Dedifferentiated amniotic fluid mesenchymal stem cell (primary cell): ENCODE measurements around the gene PTPN21.

Experiments used
- DNase-seq: peaks from one replicate; pipeline ENCODE4 v3.0.0-alpha.2; 2016; ENCODE audit errors: extremely low spot score

The PTPN21 gene

GRCh38 chr14:88470542-88471440 is 84.0 kb downstream of the PTPN21 start:
- no peak for DNase-seq

GRCh38 chr14:88468406-88468805 is 86.4 kb downstream of the PTPN21 start:
- peak; percentile 79 for DNase-seq

DNA sequence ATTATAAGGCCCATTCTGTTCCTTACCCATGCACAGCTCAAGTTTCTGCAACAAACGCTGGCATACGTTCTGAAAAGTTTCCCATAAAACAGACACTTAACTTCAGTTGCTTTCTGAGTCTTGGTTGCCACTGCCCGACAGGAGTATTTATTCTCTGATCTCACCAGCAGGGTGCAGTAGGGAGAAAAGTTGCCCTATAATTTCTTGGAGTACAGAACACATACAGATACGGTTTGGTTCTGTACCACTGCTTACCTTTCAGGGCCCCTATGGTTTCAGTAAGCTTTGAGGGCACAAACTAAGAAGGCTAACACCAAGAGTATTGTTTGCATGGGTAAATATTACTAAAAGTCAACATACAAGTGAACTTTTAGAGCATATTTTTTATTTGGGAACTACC is 91.5 kb downstream of the PTPN21 start:
- no peak for DNase-seq

DNA sequence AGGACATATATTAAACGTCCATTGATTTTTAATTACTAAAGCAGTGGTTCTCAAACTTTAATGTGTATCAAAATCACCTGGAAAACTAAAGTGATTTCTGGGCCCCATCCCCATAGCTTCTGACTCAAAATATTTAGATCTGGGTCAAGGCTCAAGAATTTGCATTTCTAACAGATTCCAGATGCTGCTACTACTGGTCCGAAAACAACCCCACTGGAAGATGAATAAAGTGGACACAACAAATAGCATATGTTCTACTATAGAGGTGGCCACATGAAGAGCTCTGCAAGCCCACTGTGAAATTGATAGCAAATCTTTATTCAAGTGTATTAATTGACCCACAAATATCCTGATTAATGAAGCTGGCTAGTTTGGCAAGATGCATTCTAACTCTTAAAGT is 99.9 kb downstream of the PTPN21 start:
- no peak for DNase-seq

- DNase-seq, result no peak
Measured at GRCh38 chr14:88452231-88452630, 102.6 kb downstream of the PTPN21 start.

DNA sequence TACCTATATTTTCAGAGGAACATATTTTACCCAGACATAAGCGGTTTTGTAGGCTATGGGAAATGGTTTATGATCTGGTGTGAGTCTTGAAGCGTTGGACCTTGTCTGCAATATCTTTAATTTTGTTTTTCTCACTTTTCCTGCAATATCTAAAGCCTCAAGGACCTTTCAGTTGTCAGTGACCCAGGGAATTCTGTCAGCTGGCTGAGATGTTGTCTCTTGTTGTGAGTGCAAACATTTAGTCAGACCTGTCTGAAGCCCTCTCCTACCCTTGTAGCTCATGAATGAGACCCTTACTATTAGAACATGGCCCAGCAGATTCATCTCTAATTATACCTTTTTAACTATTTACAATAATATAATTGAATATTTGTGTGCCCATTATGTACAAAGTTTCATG is 115.7 kb downstream of the PTPN21 start:
- DNase-seq, result no peak

GRCh38 chr14:88437658-88438057 is 117.1 kb downstream of the PTPN21 start:
- no peak for DNase-seq

- no peak for DNase-seq
Measured at GRCh38 chr14:88430976-88431375, 123.8 kb downstream of the PTPN21 start.

DNA sequence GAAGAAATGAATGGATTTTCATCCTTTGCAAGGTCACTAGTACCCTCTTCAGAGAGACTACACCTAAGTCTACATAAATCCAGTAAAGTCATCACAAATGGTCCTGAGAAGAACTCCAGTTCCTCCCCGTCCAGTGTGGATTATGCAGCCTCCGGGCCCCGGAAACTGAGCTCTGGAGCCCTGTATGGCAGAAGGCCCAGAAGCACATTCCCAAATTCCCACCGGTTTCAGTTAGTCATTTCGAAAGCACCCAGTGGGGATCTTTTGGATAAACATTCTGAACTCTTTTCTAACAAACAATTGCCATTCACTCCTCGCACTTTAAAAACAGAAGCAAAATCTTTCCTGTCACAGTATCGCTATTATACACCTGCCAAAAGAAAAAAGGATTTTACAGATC is 128.5 kb downstream of the PTPN21 start:
- peak; percentile 21 for DNase-seq

DNA sequence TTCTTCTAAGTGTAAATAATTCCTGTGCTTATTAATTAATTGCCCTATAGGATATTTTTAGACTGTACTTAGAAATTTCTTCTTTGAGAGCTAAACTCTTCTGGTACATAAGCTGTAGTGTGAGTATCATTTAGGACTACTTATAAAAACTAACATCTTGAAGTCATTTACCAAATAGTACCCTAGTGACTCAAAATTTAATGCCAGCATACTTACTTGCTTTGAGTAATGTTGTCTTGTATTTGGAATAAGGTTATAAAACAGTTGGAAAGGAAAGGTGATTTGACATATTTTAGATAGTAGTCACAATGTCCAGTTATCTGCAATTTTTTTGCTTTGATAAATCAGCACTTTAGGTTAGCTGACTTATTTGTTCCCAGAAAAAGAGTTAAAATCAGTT is 130.2 kb downstream of the PTPN21 start:
- peak; percentile 20 for DNase-seq

DNA sequence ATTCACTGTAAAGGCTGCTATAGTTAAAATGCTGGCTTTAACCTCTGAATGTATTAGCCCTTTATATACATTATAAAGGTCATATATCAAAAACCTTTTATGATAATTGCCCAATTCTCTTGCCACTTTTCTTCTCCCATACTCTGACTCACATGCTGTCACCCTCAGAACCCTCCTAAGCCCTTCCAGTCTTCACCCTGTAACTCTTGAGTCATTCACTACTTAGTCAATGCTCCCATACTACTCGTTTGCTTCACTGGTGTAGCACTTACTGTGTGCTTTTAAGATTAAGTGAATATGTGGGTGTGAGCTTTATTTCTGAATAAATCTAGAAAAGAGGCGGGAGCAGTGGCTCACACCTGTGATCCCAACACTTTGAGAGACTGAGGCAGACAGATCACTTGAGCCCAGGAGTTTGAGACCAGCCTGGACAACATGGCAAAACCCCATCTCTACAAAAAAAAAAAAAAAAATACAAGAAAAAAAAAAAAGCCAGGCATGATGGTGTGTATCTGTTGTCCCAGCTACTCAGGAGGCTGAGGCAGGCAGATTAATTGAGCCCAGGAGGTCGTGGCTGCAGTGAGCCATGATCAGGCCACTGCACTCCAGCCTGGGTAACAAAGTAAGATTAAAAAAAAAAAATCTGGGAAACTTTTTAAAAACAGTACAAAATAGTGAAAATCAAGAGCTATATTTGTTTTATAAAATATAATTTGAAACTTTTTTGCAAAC is 131.7 kb downstream of the PTPN21 start:
- DNase-seq, result peak; percentile 21

DNA sequence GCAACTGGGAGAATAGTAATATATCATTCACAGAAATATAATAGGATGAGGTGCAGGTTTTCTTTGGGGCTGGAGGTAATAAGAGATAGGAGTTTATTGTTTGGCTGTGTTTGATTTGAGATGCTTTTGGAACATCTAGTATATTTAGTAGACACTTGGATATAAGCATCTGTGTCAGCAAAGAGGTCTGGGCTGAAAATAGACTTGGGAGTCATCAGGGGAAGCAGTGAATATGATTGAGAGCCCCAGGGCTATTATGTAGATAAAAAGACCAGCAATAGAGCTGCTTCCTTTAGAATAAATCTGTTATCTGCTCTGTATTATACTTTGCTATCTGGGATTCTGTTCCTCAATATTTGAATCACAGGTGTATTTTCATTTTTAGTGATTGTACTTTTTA is 132.8 kb downstream of the PTPN21 start:
- DNase-seq, result no peak

DNA sequence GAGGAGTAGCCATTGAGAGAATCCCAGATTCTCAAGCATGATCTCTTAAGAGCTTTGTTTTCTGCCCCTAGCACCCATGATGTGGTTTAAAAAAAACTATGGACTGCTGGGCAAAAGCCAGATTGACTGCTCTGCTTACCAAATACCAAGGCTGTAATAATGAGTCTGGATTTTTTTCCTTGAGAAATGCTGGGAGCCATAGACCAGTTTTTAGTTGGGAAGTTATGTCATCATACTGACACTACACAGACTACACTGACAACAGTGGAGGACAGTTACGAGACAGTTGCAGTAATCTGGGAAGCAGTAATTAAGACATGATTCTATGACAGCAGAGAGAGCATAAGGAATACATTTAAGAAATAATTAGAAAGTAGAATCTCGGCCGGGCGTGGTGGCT is 133.5 kb downstream of the PTPN21 start:
- DNase-seq, result peak; percentile 15

DNA sequence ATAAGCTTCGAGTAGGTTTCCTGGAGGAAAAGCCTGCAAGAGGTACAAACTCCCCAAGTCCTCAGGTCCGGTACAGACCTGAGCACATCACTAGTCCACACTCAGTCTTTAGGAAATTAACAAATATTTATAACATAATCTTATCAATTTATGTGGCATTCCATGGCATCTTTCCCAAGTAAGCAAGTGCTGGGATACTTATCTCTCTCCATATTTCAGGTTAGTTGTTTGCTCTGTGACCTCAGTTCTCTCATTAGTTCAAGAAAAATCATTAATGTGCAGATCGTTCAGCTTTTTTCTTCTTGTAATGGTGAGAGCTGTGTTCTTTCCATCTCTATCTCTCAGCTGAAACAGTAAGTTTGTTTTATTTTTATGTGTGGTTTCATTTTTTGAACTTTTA is 134.6 kb downstream of the PTPN21 start:
- no peak for DNase-seq

DNA sequence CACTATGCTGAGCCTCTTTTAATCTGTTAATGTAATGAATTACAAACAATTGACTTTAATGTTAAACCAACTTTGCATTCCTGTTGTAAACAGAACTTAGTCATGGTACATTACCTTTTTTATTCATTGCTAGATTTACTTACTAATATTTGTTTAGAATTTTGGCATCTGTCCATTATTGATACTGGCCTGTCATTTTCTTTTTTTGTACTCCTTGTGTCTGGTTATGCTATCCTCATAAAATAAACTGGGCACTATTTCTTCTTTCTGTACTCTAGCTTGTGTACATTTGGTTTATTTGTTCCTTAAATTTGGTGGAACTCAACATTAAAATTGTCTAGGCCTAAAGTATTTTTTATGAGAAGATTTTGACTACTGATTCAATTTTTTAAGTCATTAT is 137.2 kb downstream of the PTPN21 start:
- DNase-seq, result no peak
